GM19452 (cell line): ENCODE data around the gene CLNK.

Source experiments
- ATAC-seq: cut with Tn5 transposase; IDR thresholded peaks from one replicate; pipeline ENCODE4 v1.9.1; 2021; ENCODE audit not compliant: unreplicated experiment

CLNK gene

DNA sequence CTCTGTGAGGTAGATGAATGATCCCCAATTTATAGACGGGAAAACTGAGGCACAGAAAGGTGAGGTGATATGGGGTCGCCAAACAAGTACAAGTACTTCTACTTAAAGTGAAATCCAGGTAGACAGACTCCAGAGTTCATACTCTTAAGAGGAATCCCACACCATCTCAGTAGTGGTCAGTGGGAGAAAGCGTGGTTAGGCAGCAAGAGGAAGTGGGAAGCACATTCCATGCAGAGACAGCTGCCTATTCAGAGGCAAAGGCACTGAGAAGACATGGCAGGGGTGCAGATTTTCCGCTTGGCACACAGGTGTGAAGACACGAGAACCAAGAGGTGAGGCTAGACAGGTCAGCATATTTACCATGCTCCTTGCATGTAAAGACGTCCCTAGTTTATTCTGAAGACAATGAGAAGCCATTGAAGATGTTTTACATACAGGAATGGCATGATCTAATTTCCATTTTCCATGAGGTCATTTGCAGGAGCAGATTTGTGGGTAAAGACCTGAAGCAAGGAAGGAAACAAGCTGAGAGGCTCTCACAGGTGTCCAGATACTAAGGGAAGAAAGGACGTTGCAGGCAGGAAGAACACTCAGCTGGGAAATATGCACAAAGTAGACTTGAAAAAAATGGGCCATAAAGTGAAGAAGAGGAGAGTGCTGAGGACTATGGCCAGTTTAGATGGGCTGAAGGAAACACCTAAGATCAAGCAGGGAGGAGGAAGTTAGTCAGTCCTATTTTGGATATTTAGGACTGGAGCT lies 17.3 kb upstream of the CLNK start:
- no peak for ATAC-seq

DNA sequence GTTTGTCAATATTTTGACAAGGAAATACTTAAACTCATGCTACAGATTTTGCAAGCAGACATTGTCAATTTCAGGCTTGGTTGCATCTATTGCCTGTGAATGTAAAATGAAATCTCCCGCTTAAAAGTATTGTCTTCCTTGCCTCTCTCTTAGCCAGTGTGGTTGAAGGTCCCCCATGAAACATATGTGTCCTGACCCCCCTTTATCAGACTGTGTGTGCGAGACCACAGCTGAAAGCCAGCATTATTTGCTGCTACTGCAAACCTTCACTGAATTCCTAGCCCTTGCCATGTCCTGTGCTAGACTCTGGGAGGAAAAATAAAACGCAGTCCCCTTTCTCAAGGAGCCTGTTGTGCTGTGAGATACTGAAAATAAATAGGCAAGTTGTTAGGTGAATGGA lies 16.6 kb upstream of the CLNK start:
- ATAC-seq = no peak

DNA sequence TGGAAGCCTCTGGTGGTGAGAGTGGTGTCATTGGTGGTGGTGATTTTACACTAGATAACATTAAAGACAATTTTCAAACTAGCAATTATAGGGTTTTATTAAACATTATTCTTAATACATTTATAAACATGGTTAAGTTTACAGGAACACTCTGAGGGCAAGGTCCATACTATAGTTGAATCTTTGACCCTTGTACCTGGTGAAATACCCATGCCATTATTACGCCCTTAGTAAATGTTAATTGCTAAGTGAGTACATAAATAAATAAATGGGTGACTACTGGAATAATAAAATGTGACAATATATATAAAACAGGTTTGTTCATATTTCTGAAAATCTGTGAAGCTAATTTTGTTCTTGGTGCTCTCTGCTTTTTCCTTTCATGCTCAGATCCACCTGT lies 13.6 kb upstream of the CLNK start:
- no peak for ATAC-seq

DNA sequence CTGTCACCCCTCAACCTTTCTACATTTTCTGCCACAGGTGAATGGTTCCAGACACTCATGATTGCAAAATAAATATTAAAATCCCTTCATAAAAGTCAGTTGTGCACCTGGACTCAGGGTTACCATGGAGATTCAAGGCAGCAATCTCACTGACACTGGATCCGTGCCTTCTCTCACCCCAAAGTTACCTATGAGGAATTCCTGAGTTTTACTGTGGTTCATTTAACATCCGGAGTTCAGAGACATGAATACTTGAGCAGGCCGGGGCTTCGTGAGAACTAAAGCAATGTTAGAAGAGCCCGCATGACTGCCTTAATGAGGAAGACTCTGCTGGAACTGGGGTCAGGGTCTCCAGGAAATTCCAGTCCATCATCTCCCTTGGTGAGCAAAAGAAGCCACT lies 12.5 kb upstream of the CLNK start:
- ATAC-seq = no peak

DNA sequence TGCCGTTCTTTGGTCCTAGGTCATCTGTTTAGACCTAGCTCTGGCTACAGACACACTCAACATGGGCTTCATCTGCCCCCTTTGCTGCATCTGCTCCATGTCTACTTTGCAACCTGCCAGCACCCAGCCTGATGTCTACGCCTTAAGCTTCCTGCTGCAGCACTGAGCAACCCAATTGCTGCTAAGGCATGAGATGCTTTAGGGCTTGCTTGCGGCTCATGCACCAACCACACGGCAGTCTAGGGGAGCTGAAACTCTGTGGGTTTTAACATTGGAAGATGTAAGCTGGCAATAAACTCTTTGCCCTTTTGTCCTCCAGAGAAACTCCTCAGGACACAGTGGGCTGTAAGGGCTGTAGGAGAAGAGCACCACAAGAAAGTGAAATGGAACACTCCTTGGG lies 11.7 kb upstream of the CLNK start:
- no peak for ATAC-seq

DNA sequence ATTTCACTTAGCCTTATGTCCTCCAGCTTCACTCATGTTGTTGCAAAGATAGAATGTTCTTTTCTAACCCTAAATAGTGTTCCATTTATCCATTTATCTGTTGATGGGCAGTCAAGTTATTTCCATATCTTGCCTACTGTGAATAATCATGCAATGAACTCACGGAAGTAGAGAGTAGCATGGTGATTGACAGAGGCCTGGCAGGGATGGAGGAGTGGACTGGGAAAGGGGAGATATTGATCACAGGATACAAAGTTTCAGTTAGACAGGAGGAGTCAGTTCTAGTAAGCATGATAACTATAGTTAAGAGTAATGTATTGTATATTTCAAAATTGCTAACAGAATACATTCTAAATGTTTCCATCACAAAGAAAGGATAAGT lies 10.3 kb upstream of the CLNK start:
- no peak for ATAC-seq

DNA sequence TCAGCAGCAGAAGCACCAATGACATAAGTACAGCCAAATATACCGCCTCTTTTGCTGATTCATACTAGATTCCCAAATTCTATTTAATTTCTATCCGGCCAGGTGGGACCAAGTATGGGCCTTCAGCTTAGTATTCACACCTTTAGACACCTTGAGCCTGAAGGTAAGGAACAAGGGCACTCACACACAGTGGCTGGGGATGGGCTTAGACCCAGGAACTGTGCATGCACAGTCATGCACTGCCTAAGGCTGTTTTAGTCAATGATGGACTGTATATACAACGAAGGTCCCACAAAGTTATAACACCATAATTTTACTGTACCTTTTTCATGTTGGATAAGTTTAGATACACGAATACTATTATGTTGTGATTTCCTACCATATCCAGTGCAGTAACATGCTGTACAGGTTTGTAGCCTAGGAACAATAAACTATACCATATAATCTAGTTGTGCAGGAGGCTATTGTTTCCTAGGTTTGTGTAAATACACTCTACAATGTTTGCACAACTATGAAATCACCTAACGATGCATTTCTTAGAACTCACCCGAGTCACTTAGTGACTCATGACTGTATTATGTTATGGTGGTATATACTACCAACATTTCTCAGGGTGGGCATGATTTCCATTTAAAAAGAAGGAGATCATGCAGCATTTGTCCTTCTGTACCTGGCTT lies 9.7 kb upstream of the CLNK start:
- no peak for ATAC-seq

DNA sequence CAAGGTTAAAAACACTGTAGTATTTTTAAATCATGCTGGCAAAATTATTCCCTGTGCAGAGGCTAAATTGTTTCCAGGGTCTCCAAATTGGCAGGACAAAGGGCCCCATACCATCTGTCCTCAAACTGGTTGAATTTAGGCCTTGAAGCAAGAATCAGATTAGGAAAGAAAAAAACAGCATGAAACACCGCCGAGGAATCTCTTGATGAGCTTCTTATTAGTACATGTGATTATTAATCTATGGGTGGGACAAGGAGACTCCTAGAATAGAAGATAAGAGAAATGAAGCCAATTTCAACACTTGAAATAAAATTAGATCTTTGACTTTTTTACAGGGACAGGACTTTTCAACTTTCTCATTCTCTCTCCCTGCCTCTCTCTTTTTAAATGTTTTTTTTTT lies 7.1 kb upstream of the CLNK start:
- no peak for ATAC-seq

DNA sequence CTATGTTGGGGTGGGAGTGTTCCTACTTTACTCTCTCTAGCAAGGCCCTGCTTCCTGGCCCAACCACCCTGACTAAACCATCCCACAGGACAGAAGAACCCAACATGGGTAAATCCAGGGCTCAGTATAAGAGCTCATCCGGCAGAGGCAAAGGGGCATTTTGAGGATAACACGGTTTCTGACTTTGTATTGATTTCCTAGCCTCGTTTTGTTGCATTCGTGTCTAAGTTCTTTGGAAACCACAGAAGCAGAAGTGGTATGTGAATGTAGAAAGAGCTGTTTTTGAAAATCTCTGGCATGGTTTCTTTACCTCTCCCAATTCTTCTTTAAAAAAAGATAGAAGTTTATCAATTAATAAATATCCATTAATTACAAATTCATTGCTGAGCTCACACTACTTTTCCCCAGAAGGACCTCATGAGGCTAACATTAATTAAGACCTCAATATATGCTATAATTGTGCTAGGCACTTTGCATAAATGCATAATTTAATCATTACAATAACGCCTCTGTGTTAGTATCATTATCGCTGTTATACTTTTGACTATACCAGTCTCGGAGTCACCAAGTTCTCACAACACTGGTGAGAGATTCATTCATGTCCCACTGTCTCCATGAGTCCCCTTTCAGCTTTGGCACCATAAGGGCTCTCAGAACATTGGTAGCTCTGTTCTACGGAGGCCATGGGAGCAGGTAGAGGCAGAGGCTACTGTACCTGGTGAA lies 5.8 kb upstream of the CLNK start:
- peak; percentile 50 for ATAC-seq

DNA sequence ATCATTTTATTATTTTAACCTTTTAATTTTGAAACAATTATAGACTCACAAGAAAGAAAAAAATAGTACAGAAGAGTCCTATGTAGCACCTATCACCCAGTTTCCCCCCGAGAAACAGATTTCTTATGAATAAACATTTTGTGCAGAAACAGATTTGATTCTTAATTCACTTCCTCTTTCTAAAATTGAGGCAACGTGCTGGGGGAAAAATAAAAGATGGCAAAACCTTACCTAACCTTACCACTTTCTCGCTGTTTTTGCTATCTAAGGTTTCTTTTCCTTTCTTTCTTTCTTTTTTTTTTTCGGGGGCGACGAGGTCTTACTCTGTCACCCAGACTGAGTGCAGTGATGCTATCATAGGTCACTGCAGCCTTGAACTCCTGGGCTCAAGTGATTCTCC lies 4.3 kb upstream of the CLNK start:
- no peak for ATAC-seq

DNA sequence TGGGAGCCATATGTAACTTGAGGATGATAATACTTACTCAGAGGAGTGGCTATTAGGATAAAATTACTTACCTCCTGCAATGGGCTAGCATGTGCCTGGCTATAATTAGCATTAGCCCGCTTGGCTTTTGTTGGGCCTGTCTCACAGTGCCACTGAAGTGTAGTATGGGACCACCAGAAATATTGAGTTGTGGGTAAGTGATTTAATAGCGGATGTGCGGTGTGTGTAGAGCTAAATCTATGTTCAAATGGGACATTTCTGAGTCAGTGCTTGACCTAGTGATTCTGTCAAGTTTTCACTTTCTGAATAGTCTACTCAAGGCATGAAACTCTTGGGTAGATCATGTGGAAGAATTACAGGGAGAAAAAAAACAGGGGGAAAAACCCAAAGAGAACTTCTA lies 3.5 kb upstream of the CLNK start:
- ATAC-seq = no peak

DNA sequence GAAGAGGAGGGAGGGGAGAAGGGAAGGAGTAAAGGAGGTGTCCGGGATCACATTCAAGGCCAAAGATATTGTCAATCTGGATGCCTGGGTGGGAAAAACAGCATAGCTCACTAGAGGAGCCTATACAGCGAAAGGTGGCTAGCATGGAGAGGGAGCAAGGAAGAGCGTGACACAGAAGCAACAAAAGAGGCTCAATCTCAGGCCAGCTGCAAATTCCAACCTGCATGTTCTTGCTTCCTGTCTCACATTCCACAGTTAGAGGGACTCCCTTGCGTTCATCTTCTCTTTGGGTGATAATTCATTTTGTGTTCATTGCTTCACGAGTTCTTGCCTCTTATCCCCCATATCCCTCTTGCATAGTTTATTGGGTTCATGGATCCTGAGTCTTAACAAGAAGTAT lies 3.0 kb upstream of the CLNK start:
- no peak for ATAC-seq

DNA sequence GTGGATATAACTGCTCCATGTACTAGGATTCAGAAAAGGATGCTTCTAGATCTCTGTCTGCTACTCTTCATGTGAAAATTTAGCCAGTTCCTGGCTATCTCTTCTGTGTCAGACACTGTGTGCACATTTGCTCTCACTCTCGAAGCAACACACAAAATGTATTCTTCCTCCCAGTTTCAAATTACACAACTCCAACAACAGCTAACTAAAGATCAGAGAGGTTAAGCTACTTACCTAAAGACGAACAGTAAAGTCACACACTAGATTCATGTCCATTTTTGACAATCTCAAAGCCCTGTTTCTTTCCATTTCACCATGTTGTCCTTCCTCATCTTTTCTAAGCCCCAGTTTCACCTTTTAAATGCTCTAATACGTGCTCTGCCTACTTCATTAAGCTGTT lies 2.2 kb downstream of the CLNK start:
- ATAC-seq = no peak

DNA sequence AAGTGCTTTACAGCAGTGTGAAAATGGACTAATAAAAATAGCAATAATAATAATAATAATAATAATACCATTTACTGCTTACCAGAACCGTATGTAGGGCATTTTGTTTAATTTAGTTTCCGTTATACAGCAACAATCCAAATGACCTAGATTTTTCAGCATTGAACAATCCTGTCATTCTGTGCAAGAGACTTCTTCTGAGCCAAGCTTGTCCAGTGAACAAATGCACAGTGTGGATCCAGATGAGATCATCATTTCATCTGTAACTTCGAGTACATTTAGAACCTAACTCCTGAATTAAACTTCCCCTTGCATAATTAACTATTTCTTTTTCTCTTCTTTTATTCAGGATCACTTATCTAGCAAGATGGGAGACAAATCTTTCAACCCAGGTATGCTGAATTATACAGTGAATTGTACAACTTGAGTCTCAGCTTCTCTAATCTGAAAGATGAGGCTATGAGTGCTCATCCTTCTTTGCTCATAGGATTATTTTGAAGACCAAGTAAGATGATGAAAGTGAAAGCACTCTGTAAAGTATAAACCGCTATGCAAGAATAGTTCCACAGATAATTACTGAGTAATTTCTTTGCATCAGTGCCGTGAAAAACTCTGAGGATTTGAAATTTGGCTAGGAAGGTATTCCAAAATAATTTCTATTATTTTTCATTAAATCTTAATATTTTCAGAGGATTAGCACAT lies 6.6 kb downstream of the CLNK start:
- ATAC-seq = peak; percentile 44

DNA sequence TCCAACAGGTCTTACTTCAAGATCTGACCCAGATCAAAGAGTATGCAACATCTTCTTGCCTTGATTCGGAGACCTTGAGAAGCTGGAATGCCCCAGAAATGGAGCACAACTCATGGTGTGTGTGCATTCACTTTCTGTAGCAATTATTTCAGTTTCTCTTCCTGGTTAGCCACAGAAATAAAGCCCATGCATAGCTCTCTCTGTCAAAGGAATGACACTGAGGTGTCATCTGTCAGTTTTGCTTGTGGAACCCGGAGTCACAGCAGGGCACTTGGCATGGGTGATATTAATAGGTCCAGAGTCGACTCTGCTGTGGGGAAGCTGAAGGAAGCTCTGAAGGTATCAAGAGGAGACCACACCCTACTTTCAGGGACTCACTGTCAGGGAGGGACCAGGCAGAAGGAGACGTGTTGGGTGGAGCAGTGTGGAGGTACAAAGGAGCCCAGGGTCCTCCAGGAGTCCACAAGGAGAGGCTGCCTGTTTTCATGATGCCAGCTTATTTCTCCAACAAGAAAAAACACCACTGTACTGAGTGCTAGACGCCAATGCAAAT lies 10.7 kb downstream of the CLNK start:
- ATAC-seq = peak; percentile 57

DNA sequence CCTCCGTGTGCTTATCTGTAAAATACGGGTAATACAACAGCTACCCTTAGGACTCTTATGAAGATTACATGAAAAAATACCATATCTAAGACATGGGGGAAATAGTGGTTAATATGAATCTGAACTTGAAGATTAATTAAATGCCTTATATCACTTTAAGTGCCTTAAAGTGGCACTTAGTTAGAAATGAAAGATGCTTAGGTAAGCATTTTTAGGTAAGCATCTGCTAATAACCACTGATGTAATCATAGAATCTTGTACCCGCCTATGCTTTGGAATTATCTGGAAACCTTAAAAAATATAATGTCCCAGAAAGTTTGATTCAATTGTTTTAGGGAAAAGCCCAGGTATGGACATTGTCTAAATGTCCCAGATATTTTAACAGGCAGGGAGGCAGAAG lies 12.2 kb downstream of the CLNK start:
- no peak for ATAC-seq

DNA sequence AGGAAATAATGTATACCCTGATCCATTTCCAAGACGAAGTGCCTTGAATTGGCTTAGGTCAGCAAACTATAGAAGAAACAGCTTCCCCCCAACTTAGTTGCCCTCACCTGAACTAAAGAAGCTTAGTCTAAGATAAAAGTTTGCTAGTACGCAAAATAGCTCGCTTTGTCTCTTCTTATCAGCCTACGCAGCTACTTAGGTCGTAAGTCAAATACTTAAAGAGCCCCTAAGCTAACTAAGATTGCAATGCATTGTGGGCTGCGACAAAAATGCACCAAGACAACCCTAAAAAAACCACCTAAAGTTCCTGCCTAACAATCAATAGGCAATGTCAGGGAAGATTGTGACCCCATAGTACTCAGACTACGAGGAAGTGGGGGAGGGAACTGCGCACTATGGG lies 12.8 kb downstream of the CLNK start:
- ATAC-seq = peak; percentile 6

DNA sequence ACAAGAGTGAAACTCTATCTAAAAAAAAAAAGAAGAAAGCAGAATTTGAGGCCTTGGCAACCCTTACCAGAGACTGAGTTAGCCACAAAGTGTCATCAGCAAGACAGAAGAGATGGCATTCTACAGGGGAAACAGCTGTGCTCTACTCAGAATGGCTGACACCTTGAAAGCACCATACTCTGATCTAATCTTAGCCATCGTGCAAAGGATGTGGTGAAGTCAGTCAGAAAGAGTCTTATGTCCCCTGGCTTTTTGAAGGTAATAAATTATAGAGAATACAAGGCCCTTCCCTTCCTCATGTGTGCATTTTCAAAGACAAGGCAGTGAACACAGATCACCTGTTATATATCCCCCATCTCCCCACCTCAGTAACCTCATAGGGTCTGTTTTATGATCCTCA lies 13.2 kb downstream of the CLNK start:
- ATAC-seq = peak; percentile 90

DNA sequence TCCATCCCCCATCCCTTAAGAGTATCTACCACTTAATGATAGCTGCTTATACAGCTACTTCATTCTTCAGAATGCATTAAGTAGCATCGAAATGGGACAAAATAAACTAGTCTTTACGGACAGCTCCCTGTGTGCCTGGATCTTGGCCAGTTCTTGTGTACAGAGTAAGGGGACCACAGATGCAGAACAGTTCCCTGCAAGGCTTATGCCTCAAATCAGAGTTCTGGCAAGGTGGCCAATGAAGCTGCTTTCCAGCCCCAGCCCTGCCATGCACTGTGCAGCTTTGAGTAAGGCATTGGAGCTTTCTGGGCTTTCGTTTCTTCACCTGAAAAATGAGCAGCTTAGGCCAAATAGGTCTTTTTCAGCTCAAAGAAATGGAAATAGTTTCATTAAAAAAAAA lies 14.2 kb downstream of the CLNK start:
- no peak for ATAC-seq

DNA sequence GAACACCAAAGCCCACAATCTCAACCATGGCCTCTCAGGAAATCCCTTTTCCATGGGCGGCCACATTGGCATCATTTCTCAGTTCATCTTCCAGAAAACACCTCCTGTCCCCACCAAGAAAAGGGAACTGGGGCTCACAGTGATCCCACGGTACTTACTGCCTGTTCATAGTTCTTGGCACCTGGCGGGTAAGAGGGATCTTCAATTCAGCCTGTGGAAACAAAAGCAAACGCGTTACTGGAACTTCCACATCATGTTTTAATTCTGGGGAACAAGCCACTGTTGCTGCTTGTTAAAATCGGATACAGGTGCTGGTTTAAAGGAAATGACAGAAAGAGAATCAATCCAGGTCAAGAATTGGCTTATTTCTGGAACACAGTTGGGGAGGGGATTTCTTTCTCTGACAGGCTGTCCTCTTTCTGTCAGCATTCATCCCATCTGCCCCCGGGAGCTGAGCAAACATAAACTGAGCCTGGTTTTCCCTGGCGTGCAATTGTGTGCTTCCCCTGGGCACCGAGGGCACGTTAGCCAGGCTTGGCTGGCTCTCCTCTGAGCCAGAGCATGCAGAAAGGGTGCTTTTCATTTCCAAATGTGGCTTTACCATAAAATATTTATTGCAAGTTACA lies 16.8 kb downstream of the CLNK start:
- ATAC-seq = no peak

DNA sequence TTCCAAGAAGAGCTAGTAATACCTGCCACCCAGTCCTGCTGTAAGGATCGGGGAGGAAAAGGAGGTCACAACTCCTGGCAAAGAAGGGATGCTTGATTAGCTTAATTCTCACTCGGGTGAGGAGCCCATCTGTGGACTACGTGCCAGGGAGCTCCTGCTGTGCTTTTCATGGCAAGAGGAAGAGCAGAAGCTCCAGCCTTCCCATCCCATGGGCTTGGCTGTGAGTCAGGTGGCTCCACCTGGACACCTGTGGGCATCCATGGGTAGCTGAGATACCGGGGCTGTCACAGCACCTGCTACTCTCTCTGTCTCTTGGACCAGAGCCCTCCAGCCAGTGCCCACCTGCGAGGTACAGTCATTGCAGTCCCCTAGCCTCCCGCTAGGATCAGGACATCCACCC lies 18.0 kb downstream of the CLNK start:
- no peak for ATAC-seq
